Skeletal muscle satellite cell (primary cell): Measurements from ENCODE around the gene WDFY2.

ENCODE experiments used
- H3K27me3 ChIP-seq: 2 replicates; pipeline ENCODE4 v1.7.0; 2013; ENCODE audit warnings: low read length; ENCODE audit not compliant: control insufficient read depth, insufficient read depth
- H3K36me3 ChIP-seq: 2 replicates; pipeline ENCODE4 v1.7.0; 2013; ENCODE audit warnings: mild to moderate bottlenecking, control low read depth, low read length; ENCODE audit not compliant: insufficient read depth
- H3K4me1 ChIP-seq: 2 replicates; pipeline ENCODE4 v1.7.0; 2013; ENCODE audit warnings: low read length; ENCODE audit not compliant: control insufficient read depth, insufficient read depth
- H3K4me2 ChIP-seq: 2 replicates; pipeline ENCODE4 v1.7.0; 2013; ENCODE audit warnings: mild to moderate bottlenecking, low read length
- H3K4me3 ChIP-seq: 2 replicates; pipeline ENCODE4 v1.7.0; 2013; ENCODE audit warnings: low read length
- H3K9ac ChIP-seq: 2 replicates; pipeline ENCODE4 v1.7.0; 2013; ENCODE audit warnings: mild to moderate bottlenecking, low read depth, low read length, moderate library complexity
- H3K9me3 ChIP-seq: replicated peaks from 2 replicates; pipeline ENCODE4 v1.7.0; 2013; ENCODE audit warnings: mild to moderate bottlenecking, control low read depth, low read length

Gene WDFY2

GRCh38 chr13:51659276-51660127 lies 75.2 kb downstream of the WDFY2 start:
- Histone ChIP-seq H3K36me3 (peaks cover 24% of the 10 kb centered on the region), H3K9me3 (no peaks in the 10 kb centered on the region), H3K4me2 (no peak overlapping the region), H3K9ac (no peak overlapping the region), H3K4me3 (no peak overlapping the region), H3K4me1 (no peaks in the 10 kb centered on the region), H3K27me3 (no peaks in the 10 kb centered on the region)

GRCh38 chr13:51660813-51661212 lies 76.6 kb downstream of the WDFY2 start:
- H3K4me2 ChIP-seq = no peak overlapping the region
- no peaks in the 10 kb centered on the region for H3K9me3 ChIP-seq
- H3K4me1 ChIP-seq = peaks cover 4% of the 10 kb centered on the region
- H3K4me3 ChIP-seq = no peak overlapping the region
- H3K9ac ChIP-seq = no peak overlapping the region
- H3K27me3 ChIP-seq = no peaks in the 10 kb centered on the region
- H3K36me3 ChIP-seq = peaks cover 24% of the 10 kb centered on the region

- Histone ChIP-seq H3K9ac (no peak overlapping the region), H3K4me1 (peaks cover 35% of the 10 kb centered on the region), H3K36me3 (peaks cover 24% of the 10 kb centered on the region), H3K9me3 (no peaks in the 10 kb centered on the region), H3K4me3 (no peak overlapping the region), H3K4me2 (no peak overlapping the region), H3K27me3 (no peaks in the 10 kb centered on the region)
These were observed 80.0 kb downstream of the WDFY2 start for GRCh38 chr13:51663973-51664957.

GRCh38 chr13:51665456-51665855 lies 81.2 kb downstream of the WDFY2 start:
- no peak overlapping the region for H3K9ac ChIP-seq
- peaks cover 44% of the 10 kb centered on the region for H3K4me1 ChIP-seq
- H3K36me3 ChIP-seq = peaks cover 22% of the 10 kb centered on the region
- no peak overlapping the region for H3K4me2 ChIP-seq
- H3K27me3 ChIP-seq = no peaks in the 10 kb centered on the region
- no peaks in the 10 kb centered on the region for H3K9me3 ChIP-seq
- no peak overlapping the region for H3K4me3 ChIP-seq

- Histone ChIP-seq H3K36me3 (peaks cover 21% of the 10 kb centered on the region), H3K9me3 (no peaks in the 10 kb centered on the region), H3K4me3 (no peak overlapping the region), H3K9ac (no peak overlapping the region), H3K27me3 (no peaks in the 10 kb centered on the region), H3K4me2 (no peak overlapping the region), H3K4me1 (peaks cover 44% of the 10 kb centered on the region)
These were observed 82.1 kb downstream of the WDFY2 start for GRCh38 chr13:51666374-51666773.

GRCh38 chr13:51666839-51667238 lies 82.6 kb downstream of the WDFY2 start:
- H3K9me3 ChIP-seq = no peaks in the 10 kb centered on the region
- no peak overlapping the region for H3K9ac ChIP-seq
- no peak overlapping the region for H3K4me2 ChIP-seq
- peaks cover 18% of the 10 kb centered on the region for H3K36me3 ChIP-seq
- H3K27me3 ChIP-seq = no peaks in the 10 kb centered on the region
- no peak overlapping the region for H3K4me3 ChIP-seq
- H3K4me1 ChIP-seq = peaks cover 44% of the 10 kb centered on the region

- H3K9me3 ChIP-seq = no peaks in the 10 kb centered on the region
- H3K4me1 ChIP-seq = peaks cover 50% of the 10 kb centered on the region
- no peak overlapping the region for H3K4me3 ChIP-seq
- H3K9ac ChIP-seq = no peak overlapping the region
- no peaks in the 10 kb centered on the region for H3K27me3 ChIP-seq
- H3K4me2 ChIP-seq = peak overlapping the region; percentile 65
- H3K36me3 ChIP-seq = peaks cover 1% of the 10 kb centered on the region
These were observed 84.4 kb downstream of the WDFY2 start for GRCh38 chr13:51668580-51669195.

- peaks cover 5% of the 10 kb centered on the region for H3K36me3 ChIP-seq
- no peak overlapping the region for H3K9ac ChIP-seq
- H3K4me1 ChIP-seq = peaks cover 27% of the 10 kb centered on the region
- no peak overlapping the region for H3K4me2 ChIP-seq
- no peak overlapping the region for H3K4me3 ChIP-seq
- no peaks in the 10 kb centered on the region for H3K9me3 ChIP-seq
- no peaks in the 10 kb centered on the region for H3K27me3 ChIP-seq
These were observed 88.9 kb downstream of the WDFY2 start for GRCh38 chr13:51673165-51673564.

- peaks cover 5% of the 10 kb centered on the region for H3K36me3 ChIP-seq
- H3K4me2 ChIP-seq = no peak overlapping the region
- H3K4me3 ChIP-seq = no peak overlapping the region
- no peaks in the 10 kb centered on the region for H3K27me3 ChIP-seq
- H3K9ac ChIP-seq = no peak overlapping the region
- no peaks in the 10 kb centered on the region for H3K9me3 ChIP-seq
- peaks cover 16% of the 10 kb centered on the region for H3K4me1 ChIP-seq
These were observed 90.0 kb downstream of the WDFY2 start for GRCh38 chr13:51674276-51674675.

GRCh38 chr13:51675385-51675784 lies 91.1 kb downstream of the WDFY2 start:
- Histone ChIP-seq H3K9ac (no peak overlapping the region), H3K4me3 (no peak overlapping the region)

GRCh38 chr13:51675877-51676276 lies 91.6 kb downstream of the WDFY2 start:
- H3K9me3 ChIP-seq = no peaks in the 10 kb centered on the region
- H3K4me3 ChIP-seq = no peak overlapping the region
- H3K27me3 ChIP-seq = no peaks in the 10 kb centered on the region
- H3K36me3 ChIP-seq = peaks cover 13% of the 10 kb centered on the region
- H3K4me2 ChIP-seq = no peak overlapping the region
- H3K4me1 ChIP-seq = peaks cover 16% of the 10 kb centered on the region
- H3K9ac ChIP-seq = no peak overlapping the region

More at GRCh38 chr13:51675385-51675784, 91.1 kb downstream of the WDFY2 start:
- H3K4me2 ChIP-seq = no peak overlapping the region
- H3K27me3 ChIP-seq = no peaks in the 10 kb centered on the region
- H3K4me1 ChIP-seq = peaks cover 11% of the 10 kb centered on the region
- no peaks in the 10 kb centered on the region for H3K9me3 ChIP-seq
- H3K36me3 ChIP-seq = peaks cover 13% of the 10 kb centered on the region
